ENCODE data around the gene PIH1D2.

The PIH1D2 gene, protein sequence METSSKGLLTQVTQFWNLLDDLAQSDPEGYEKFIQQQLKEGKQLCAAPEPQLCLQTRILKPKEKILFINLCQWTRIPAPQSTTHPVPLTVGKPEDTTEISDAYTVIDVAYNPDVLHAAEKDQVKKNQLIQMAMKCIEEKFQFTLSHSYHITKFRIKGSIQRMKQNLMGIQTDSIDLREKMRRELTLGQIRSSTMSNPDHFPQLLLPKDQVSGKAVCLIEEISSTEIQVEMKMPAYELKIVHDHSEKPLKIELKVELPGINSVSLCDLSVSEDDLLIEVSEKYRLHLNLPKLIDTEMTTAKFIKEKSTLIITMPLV

GRCh38 chr11:112073941-112074811, at the start of gene PIH1D2, which contains the start of gene NKAPD1:
PIH1D2 (minus strand) TSS chr11:112074017; CDS start chr11:112073174, 843 bp downstream.
NKAPD1 (plus strand) TSS chr11:112074299; CDS start chr11:112075575, 1,276 bp downstream.
- peak within 1 kb of the TSS; percentile 78 for H3K4me3 ChIP-seq (ENCODE audit: low read depth, low read length)
- DNase-seq (ENCODE audit: low read depth), result peak; percentile 91
- TF ChIP-seq POLR2A (IDR thresholded peaks at IDR 0.05; ENCODE audit: extremely low read depth, insufficient read length), result peak; percentile 56
- TF ChIP-seq CTCF (IDR thresholded peaks at IDR 0.05; ENCODE audit: low read depth, low read length), result no peak
- peak; percentile 90 for TF ChIP-seq MYC (IDR thresholded peaks at IDR 0.05; ENCODE audit: low read depth, low read length)
- peak; percentile 74 for TF ChIP-seq MAX (IDR thresholded peaks at IDR 0.05; ENCODE audit: low read depth, low read length)

DNA sequence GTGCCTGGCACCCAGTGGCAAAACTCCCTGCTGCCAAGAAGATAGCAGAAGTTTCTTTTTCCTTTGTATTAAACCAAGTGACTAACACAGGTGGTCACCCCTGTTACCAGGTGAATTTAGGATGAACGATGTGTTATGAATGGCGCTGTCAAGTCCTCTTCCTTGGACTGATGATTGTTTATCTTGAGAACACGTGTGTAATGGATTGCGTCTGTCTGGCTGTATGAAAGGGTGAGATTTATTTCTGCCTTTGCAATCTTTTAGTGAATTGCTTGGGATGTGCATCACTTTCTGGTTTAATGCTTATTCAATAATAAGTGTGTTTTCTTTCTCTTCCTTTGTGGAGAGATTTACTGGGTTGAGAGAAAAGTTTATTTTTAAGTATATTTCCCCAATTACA, 49.3 kb upstream of the PIH1D2 start:
- no peak for DNase-seq (ENCODE audit: low read depth)
- H3K4me3 ChIP-seq (ENCODE audit: low read depth, low read length), result no peak overlapping the region

GRCh38 chr11:112121981-112122615, 48.3 kb upstream of the PIH1D2 start:
- DNase-seq (ENCODE audit: low read depth), result no peak
- no peak overlapping the region for H3K4me3 ChIP-seq (ENCODE audit: low read depth, low read length)
- TF ChIP-seq MYC (IDR thresholded peaks at IDR 0.05; ENCODE audit: low read depth, low read length) (no peak), POLR2A (IDR thresholded peaks at IDR 0.05; ENCODE audit: extremely low read depth, insufficient read length) (no peak), MAX (IDR thresholded peaks at IDR 0.05; ENCODE audit: low read depth, low read length) (no peak), CTCF (IDR thresholded peaks at IDR 0.05; ENCODE audit: low read depth, low read length) (no peak)

More for the DNA sequence above, 49.3 kb upstream of the PIH1D2 start:
- TF ChIP-seq MYC (IDR thresholded peaks at IDR 0.05; ENCODE audit: low read depth, low read length) (no peak), MAX (IDR thresholded peaks at IDR 0.05; ENCODE audit: low read depth, low read length) (no peak), POLR2A (IDR thresholded peaks at IDR 0.05; ENCODE audit: extremely low read depth, insufficient read length) (no peak), CTCF (IDR thresholded peaks at IDR 0.05; ENCODE audit: low read depth, low read length) (no peak)

DNA sequence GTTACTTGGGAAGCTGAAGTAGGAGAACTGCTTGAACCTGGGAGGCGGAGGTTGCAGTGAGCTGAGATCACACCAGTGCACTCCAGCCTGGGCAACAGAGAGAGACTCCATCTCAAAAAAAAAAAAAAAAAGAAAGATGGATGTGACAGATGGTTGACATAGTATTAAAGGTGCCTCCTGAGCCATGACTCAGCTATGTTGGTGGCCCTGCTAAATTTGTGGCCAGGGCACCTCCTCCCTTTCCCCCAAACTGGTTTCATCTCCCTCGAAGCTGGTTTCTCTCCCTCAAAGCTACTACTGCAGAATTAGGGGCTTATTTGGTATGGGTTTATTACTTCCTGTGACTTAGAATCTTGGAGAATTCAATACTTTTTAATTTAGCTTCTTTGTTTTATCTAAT, 44.4 kb upstream of the PIH1D2 start:
- TF ChIP-seq CTCF (IDR thresholded peaks at IDR 0.05; ENCODE audit: low read depth, low read length) (no peak), POLR2A (IDR thresholded peaks at IDR 0.05; ENCODE audit: extremely low read depth, insufficient read length) (no peak), MYC (IDR thresholded peaks at IDR 0.05; ENCODE audit: low read depth, low read length) (no peak), MAX (IDR thresholded peaks at IDR 0.05; ENCODE audit: low read depth, low read length) (no peak)
- no peak for DNase-seq (ENCODE audit: low read depth)
- H3K4me3 ChIP-seq (ENCODE audit: low read depth, low read length), result no peak overlapping the region

DNA sequence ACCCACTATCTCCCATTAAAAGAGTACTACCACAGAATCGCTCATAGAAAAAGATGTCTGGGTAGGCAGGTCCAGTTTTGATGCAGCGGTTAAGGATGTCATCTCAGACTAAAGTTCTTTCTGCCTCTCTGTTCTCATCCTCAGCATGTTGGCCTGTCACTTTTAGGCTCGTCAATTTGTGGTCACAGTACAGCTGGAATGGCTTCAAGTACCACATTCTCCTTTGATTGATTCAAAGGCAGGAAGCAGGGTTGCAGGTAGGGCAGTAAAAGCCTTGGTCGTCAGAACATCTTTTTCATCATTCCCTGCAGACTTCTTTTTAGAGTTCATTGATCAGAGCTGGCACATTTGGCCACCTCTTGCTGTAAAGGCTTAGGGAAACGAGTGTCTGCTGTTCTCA, 41.6 kb upstream of the PIH1D2 start:
- DNase-seq (ENCODE audit: low read depth), result no peak
- TF ChIP-seq POLR2A (IDR thresholded peaks at IDR 0.05; ENCODE audit: extremely low read depth, insufficient read length), result no peak
- TF ChIP-seq MYC (IDR thresholded peaks at IDR 0.05; ENCODE audit: low read depth, low read length), result no peak
- TF ChIP-seq CTCF (IDR thresholded peaks at IDR 0.05; ENCODE audit: low read depth, low read length), result no peak
- no peak for TF ChIP-seq MAX (IDR thresholded peaks at IDR 0.05; ENCODE audit: low read depth, low read length)
- no peak overlapping the region for H3K4me3 ChIP-seq (ENCODE audit: low read depth, low read length)
